IMR-90 (cell line): Measurements from ENCODE around the gene CSNK1D. TPM values are rescaled to one million over a fixed set of nuclear protein-coding genes. Genes with fewer than 3 reads are reported as not detected.

Source experiments
- ATAC-seq: fragments of 200-7000 bp; cut with Tn5 transposase; 2 replicates; pipeline ENCODE4 v1.9.1; 2020; ENCODE audit warnings: low read depth, mild to moderate bottlenecking, moderate library complexity
- BruUV-seq: library from RNA; stranded (reverse); fragments of 400-500 nt; replicated peaks from 2 replicates; lab custom pipeline; 2021; lab: Mats Ljungman, UMichigan
- CTCF ChIA-PET: fragments of 300-600 bp; formaldehyde crosslinking; extraction: SDS; loops from one replicate; lab custom pipeline; 2021; ENCODE audit warnings: antibody characterized with exemption; lab: Yijun Ruan, JAX
- POLR2A ChIA-PET: fragments of 300-600 bp; sonication (Branson Sonifier 250); formaldehyde crosslinking; loops from one replicate; lab custom pipeline; 2022; ENCODE audit warnings: antibody characterized with exemption; ENCODE audit not compliant: unreplicated experiment; lab: Charles Lee
- DNase-seq: peaks from one replicate; pipeline ENCODE4 v3.0.0; 2013
- H2AFZ ChIP-seq: replicated peaks from 2 replicates; pipeline ENCODE3; 2013; ENCODE audit warnings: low read length, mild to moderate bottlenecking; ENCODE audit not compliant: poor library complexity
- H2AK5ac ChIP-seq: 2 replicates; pipeline ENCODE4 v1.6.1; 2013; ENCODE audit warnings: low read depth, low read length, inconsistent platforms
- H2AK9ac ChIP-seq: replicated peaks from 2 replicates; pipeline ENCODE3; 2013; ENCODE audit warnings: mild to moderate bottlenecking, low read depth, low read length, moderate library complexity; ENCODE audit not compliant: poor library complexity
- H2BK120ac ChIP-seq: 2 replicates; pipeline ENCODE4 v1.6.1; 2013; ENCODE audit warnings: low read depth, low read length, inconsistent platforms
- H2BK15ac ChIP-seq: 3 replicates; pipeline ENCODE4 v1.6.1; 2013; ENCODE audit warnings: low read depth, low read length, inconsistent platforms
- H2BK20ac ChIP-seq: 2 replicates; pipeline ENCODE4 v1.6.1; 2013; ENCODE audit warnings: low read depth, mild to moderate bottlenecking, inconsistent platforms, low read length, moderate library complexity
- H2BK5ac ChIP-seq: 2 replicates; pipeline ENCODE4 v1.6.1; 2013; ENCODE audit warnings: mild to moderate bottlenecking, low read depth, low read length, inconsistent platforms; ENCODE audit not compliant: poor library complexity, severe bottlenecking
- H3K14ac ChIP-seq: replicated peaks from 2 replicates; pipeline ENCODE4 v1.6.1; 2013; ENCODE audit warnings: low read depth, low read length, inconsistent platforms
- H3K18ac ChIP-seq: 2 replicates; pipeline ENCODE4 v1.6.1; 2013; ENCODE audit warnings: low read depth, low read length, control low read depth
- H3K23ac ChIP-seq: 2 replicates; pipeline ENCODE4 v1.6.1; 2013; ENCODE audit warnings: low read depth, low read length, inconsistent platforms
- H3K27ac ChIP-seq: 2 replicates; pipeline ENCODE4 v1.5.1; 2013; ENCODE audit warnings: mild to moderate bottlenecking, control low read depth, low read length; ENCODE audit not compliant: insufficient read depth
- H3K27me3 ChIP-seq: 2 replicates; pipeline ENCODE4 v1.6.1; 2013; ENCODE audit warnings: low read length; ENCODE audit not compliant: control insufficient read depth, insufficient read depth
- H3K36me3 ChIP-seq: 2 replicates; pipeline ENCODE4 v1.6.1; 2013; ENCODE audit warnings: low read length, mixed read lengths; ENCODE audit not compliant: control insufficient read depth, insufficient read depth
- H3K4ac ChIP-seq: 2 replicates; pipeline ENCODE4 v1.6.1; 2013; ENCODE audit warnings: low read depth, low read length, inconsistent platforms
- H3K4me1 ChIP-seq: 2 replicates; pipeline ENCODE4 v1.6.1; 2013; ENCODE audit warnings: low read length, mixed read lengths; ENCODE audit not compliant: control insufficient read depth, insufficient read depth
- H3K4me2 ChIP-seq: 2 replicates; pipeline ENCODE4 v1.6.1; 2013; ENCODE audit warnings: low read depth, mild to moderate bottlenecking, control low read depth, low read length, moderate library complexity
- H3K4me3 ChIP-seq: 2 replicates; pipeline ENCODE4 v1.5.1; 2013; ENCODE audit warnings: low read depth, mild to moderate bottlenecking, control low read depth, low read length, moderate library complexity; ENCODE audit not compliant: insufficient read depth
- H3K56ac ChIP-seq: 2 replicates; pipeline ENCODE4 v1.6.1; 2013; ENCODE audit warnings: low read length, inconsistent platforms; ENCODE audit not compliant: insufficient read depth; ENCODE audit errors: extremely low read depth
- H3K79me1 ChIP-seq, 2 experiments: 2 replicates each; pipeline ENCODE4 v1.6.1; 2013; ENCODE audit warnings: low read length in 2 of 2, inconsistent platforms in 1 of 2, low read depth in 1 of 2
- H3K9ac ChIP-seq: 2 replicates; pipeline ENCODE4 v1.6.1; 2013; ENCODE audit warnings: low read depth, low read length, control low read depth
- H3K9me1 ChIP-seq: 2 replicates; pipeline ENCODE4 v1.6.1; 2013; ENCODE audit warnings: low read length, inconsistent platforms; ENCODE audit not compliant: insufficient read depth
- H3K9me3 ChIP-seq: 2 replicates; pipeline ENCODE4 v1.6.1; 2013; ENCODE audit warnings: low read length; ENCODE audit not compliant: control insufficient read depth, insufficient read depth
- H4K20me1 ChIP-seq: 2 replicates; pipeline ENCODE4 v1.6.1; 2013; ENCODE audit warnings: low read length, inconsistent platforms; ENCODE audit not compliant: insufficient read depth
- H4K5ac ChIP-seq: 2 replicates; pipeline ENCODE4 v1.6.1; 2013; ENCODE audit warnings: mild to moderate bottlenecking, low read depth, low read length, control low read depth
- H4K8ac ChIP-seq, 2 experiments: 2 replicates each; pipeline ENCODE4 v1.6.1; 2013; ENCODE audit warnings: low read depth in 2 of 2, low read length in 2 of 2, control low read depth in 1 of 2, inconsistent platforms in 1 of 2
- H4K91ac ChIP-seq: 2 replicates; pipeline ENCODE4 v1.6.1; 2013; ENCODE audit warnings: low read depth, low read length, inconsistent platforms; ENCODE audit not compliant: insufficient read depth
- BHLHE40 ChIP-seq: fragments of 150-350 bp; IDR thresholded peaks from 2 replicates; pipeline ENCODE4 v1.6.1; 2016; ENCODE audit warnings: mild to moderate bottlenecking, low read depth, low read length
- CEBPB ChIP-seq: IDR thresholded peaks from 2 replicates; pipeline ENCODE4 v1.6.1; 2012; ENCODE audit warnings: low read depth, low read length, improper control_type of control experiment
- CHD1 ChIP-seq: IDR thresholded peaks from 2 replicates; pipeline ENCODE4 v1.6.1; 2012; ENCODE audit warnings: low read depth, low read length, improper control_type of control experiment
- FOS ChIP-seq: fragments of 150-350 bp; IDR thresholded peaks from 2 replicates; pipeline ENCODE4 v1.6.1; 2016; ENCODE audit warnings: low read depth, low read length
- MAFK ChIP-seq: IDR thresholded peaks from 2 replicates; pipeline ENCODE4 v1.6.1; 2012; ENCODE audit warnings: low read depth, low read length, improper control_type of control experiment
- MAZ ChIP-seq: IDR thresholded peaks from 2 replicates; pipeline ENCODE4 v1.6.1; 2012; ENCODE audit warnings: low read depth, mild to moderate bottlenecking, low read length, improper control_type of control experiment, moderate library complexity, borderline replicate concordance
- MXI1 ChIP-seq: IDR thresholded peaks from 2 replicates; pipeline ENCODE4 v1.6.1; 2012; ENCODE audit warnings: low read depth, mild to moderate bottlenecking, low read length, moderate library complexity, borderline replicate concordance
- NFE2L2 ChIP-seq: fragments of 150-350 bp; IDR thresholded peaks from 2 replicates; pipeline ENCODE4 v1.6.1; 2016; ENCODE audit warnings: low read depth, mild to moderate bottlenecking, low read length
- POLR2A ChIP-seq: IDR thresholded peaks from 2 replicates; pipeline ENCODE4 v1.6.1; 2012; ENCODE audit warnings: mild to moderate bottlenecking, low read depth, low read length
- RAD21 ChIP-seq: IDR thresholded peaks from 2 replicates; pipeline ENCODE4 v1.6.1; 2012; ENCODE audit warnings: low read length, improper control_type of control experiment
- RCOR1 ChIP-seq: IDR thresholded peaks from 2 replicates; pipeline ENCODE4 v1.6.1; 2012; ENCODE audit warnings: mild to moderate bottlenecking, low read length, improper control_type of control experiment; ENCODE audit not compliant: insufficient replicate concordance
- RFX5 ChIP-seq: IDR thresholded peaks from 2 replicates; pipeline ENCODE4 v1.8.0; 2012; ENCODE audit warnings: low read depth, mild to moderate bottlenecking, low read length, moderate library complexity
- SMC3 ChIP-seq: fragments of 150-350 bp; IDR thresholded peaks from 2 replicates; pipeline ENCODE4 v1.6.1; 2016; ENCODE audit warnings: low read depth, mild to moderate bottlenecking, antibody characterized with exemption, low read length, moderate library complexity
- WGBS, 2 experiments: methylation state at CpG; one replicate each; pipeline versions ENCODE4 v1.1.5 to v1.1.7; 2013; ENCODE audit warnings: missing lambda C conversion rate in 2 of 2; ENCODE audit not compliant: insufficient read length in 1 of 2; ENCODE audit errors: extremely low coverage in 2 of 2; 5-methylcytosine and 5-hydroxymethylcytosine counted together
- dilution Hi-C: fragments of 300-500 bp; cut with HindIII; formaldehyde crosslinking; loops from one replicate; pipeline ENCODE4 v1.14.3; 2018; ENCODE audit warnings: low sequenced_read_pairs; ENCODE audit not compliant: unreplicated experiment
- in situ Hi-C: fragments of 300-500 bp; cut with MboI; formaldehyde crosslinking; loops from 3 replicates; pipeline ENCODE4 v1.14.3; 2019; ENCODE audit warnings: low sequenced_read_pairs, inconsistent platforms, mixed read lengths
- intact Hi-C: fragments of 100-400 bp; cut with micrococcal nuclease; formaldehyde crosslinking; loops from 2 replicates; pipeline ENCODE4 v1.10.0; 2022
- polyA plus RNA-seq, 3 experiments: library from polyadenylated mRNA; depleted of rRNA; stranded (reverse); fragments of >200 nt; gene quantifications; 2 replicates each; pipeline ENCODE4 v1.2.3, GENCODE V29; 2012; ENCODE audit warnings: low replicate concordance in 1 of 3
- total RNA-seq: library from RNA; depleted of rRNA; stranded (reverse); fragments of >200 nt; gene quantifications from 2 replicates; pipeline ENCODE4 v1.2.3, GENCODE V29; 2012
- TF ChIP-seq, protein P1 (sequence below): conservative IDR thresholded peaks from 2 replicates; pipeline ENCODE4 v1.5.1; 2012; ENCODE audit warnings: mild to moderate bottlenecking, low read depth, low read length, improper control_type of control experiment
- TF ChIP-seq, protein P2 (sequence below): fragments of 150-350 bp; IDR thresholded peaks from 2 replicates; pipeline ENCODE4 v1.6.1; 2016; ENCODE audit warnings: low read depth, mild to moderate bottlenecking, low read length, moderate library complexity, borderline replicate concordance

The CSNK1D gene
- total and polyA plus RNA-seq, 2 of the 4 experiments (the other 2 are of a cell fraction): 47.1 to 186 TPM

DNA sequence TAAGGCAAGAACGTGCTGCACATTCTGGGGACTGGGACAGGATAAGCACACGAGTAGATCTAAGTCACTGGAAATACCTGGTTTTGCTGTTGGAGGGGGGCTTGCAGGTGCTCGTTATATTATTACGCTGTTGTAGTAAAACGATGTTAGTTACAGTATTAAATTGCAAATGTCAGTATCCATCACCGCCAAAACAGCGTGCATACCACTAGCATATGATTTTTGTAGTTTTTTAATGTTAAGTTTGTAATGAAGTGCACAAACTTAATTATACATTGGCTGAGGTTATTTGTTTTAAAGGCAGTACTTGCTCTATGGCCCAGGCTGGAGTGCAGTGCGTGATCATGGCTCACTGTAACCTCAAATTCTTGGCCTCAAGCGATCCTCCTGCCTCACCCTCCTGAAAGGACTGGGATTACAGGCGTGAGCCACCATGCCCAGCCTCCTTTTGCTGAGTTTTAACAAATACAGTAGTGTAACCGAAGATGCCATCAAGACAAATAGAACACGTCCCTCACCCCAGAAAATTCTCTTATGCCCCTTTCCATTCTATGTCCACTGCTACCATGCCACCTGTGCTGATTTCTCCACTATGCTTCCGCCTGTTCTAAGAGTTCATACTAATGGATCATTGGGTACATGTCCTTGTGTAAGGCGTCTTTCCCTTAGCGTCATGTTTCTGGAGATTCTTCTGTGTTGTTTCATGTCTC lies 20.7 kb upstream of the CSNK1D start:
- intact Hi-C loops: no loop called here
- Histone ChIP-seq H3K4me3 (0 out of 2 replicates have a peak overlapping the region, but pooled peaks have one; percentile 23), H3K56ac (no peak overlapping the region), H4K5ac (no peak overlapping the region), H3K23ac (peak overlapping the region; percentile 49), H3K4me1 (peaks cover 23% of the 10 kb centered on the region), H3K4ac (peak overlapping the region; percentile 43; the same call in 1 of the 2 replicates), H2BK120ac (no peak overlapping the region), H4K91ac (0 out of 2 replicates have a peak overlapping the region, but pooled peaks have one; percentile 30), H2AFZ (no peak overlapping the region), H3K36me3 (no peaks in the 10 kb centered on the region), H3K9ac (peak overlapping the region; percentile 34; the same call in 1 of the 2 replicates), H2BK20ac (no peak overlapping the region), H2AK5ac (peak overlapping the region; percentile 54; the same call in 1 of the 2 replicates), H3K18ac (no peak overlapping the region), H3K27ac (peak overlapping the region; percentile 58; the same call in 1 of the 2 replicates), H3K9me1 (peaks cover 13% of the 10 kb centered on the region), H3K9me3 (no peaks in the 10 kb centered on the region), H2AK9ac (peak overlapping the region; percentile 6), H4K20me1 (no peaks in the 10 kb centered on the region; the same call in 1 of the 2 replicates), H3K14ac (no peak overlapping the region), H3K27me3 (no peaks in the 10 kb centered on the region), H2BK5ac (peak overlapping the region; percentile 42), H3K4me2 (peak overlapping the region; percentile 64), H3K79me1 (peaks cover 0 to 26% of the 10 kb centered on the region in 2 experiments; a peak in 2 of 4 replicates), H2BK15ac (no peak overlapping the region), H4K8ac (peak overlapping the region in 1 of 2 experiments; percentile 30; a peak in 2 of 4 replicates)
- DNase-seq: peak; percentile 36
- POLR2A ChIA-PET: interaction anchor here (0.6 to 1.1 kb wide), 2 partner anchors 21 to 358 kb away, joined by 3 read pairs; no protein-coding TSS in a partner anchor
- BruUV-seq: no TSS peak
- CTCF ChIA-PET: interaction anchor here (0.6 kb wide), 1 partner anchor 50 kb away, joined by 4 read pairs; no protein-coding TSS in a partner anchor
- in situ Hi-C loops: no loop called here
- dilution Hi-C loops: no loop called here
- WGBS, 2 experiments: 85% methylated on average over 6 of the region's 15 CpGs; no CpG with 5 or more reads in 1 of the 2 experiments
- ATAC-seq: no peak
- no peak for TF ChIP-seq RAD21
- no peak for TF ChIP-seq MAZ
- TF ChIP-seq NFE2L2: no peak
- TF ChIP-seq RCOR1: no peak
- TF ChIP-seq, protein P1, sequence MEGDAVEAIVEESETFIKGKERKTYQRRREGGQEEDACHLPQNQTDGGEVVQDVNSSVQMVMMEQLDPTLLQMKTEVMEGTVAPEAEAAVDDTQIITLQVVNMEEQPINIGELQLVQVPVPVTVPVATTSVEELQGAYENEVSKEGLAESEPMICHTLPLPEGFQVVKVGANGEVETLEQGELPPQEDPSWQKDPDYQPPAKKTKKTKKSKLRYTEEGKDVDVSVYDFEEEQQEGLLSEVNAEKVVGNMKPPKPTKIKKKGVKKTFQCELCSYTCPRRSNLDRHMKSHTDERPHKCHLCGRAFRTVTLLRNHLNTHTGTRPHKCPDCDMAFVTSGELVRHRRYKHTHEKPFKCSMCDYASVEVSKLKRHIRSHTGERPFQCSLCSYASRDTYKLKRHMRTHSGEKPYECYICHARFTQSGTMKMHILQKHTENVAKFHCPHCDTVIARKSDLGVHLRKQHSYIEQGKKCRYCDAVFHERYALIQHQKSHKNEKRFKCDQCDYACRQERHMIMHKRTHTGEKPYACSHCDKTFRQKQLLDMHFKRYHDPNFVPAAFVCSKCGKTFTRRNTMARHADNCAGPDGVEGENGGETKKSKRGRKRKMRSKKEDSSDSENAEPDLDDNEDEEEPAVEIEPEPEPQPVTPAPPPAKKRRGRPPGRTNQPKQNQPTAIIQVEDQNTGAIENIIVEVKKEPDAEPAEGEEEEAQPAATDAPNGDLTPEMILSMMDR: no peak
- TF ChIP-seq POLR2A: no peak; the same call in 1 of the 2 replicates
- TF ChIP-seq CEBPB: no peak
- no peak for TF ChIP-seq MAFK
- TF ChIP-seq BHLHE40: no peak
- TF ChIP-seq RFX5: no peak
- no peak for TF ChIP-seq CHD1
- TF ChIP-seq FOS: no peak
- TF ChIP-seq, protein P2, sequence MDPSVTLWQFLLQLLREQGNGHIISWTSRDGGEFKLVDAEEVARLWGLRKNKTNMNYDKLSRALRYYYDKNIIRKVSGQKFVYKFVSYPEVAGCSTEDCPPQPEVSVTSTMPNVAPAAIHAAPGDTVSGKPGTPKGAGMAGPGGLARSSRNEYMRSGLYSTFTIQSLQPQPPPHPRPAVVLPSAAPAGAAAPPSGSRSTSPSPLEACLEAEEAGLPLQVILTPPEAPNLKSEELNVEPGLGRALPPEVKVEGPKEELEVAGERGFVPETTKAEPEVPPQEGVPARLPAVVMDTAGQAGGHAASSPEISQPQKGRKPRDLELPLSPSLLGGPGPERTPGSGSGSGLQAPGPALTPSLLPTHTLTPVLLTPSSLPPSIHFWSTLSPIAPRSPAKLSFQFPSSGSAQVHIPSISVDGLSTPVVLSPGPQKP: no peak
- TF ChIP-seq MXI1: no peak
- TF ChIP-seq SMC3: no peak
